ENCODE data around the gene BMERB1.

The BMERB1 gene

DNA sequence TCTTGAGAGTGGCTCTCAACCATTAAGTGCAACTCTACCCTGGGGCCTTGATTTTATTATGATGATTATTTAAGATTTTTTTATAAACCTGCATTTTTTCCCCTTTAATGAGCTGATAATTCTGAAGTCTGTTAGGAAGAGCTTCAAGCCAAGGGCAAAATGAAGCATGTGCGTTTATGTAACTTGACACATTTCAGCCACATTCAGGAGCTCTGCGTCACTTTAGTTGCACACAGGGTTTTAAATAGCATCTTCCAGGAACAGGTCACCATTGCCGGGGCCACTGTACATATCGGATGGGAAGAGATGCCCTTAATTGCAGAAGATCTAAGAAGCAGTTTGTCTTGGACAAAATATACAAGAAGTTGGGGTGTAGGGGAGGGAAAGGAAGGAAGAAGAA is 89.6 kb downstream of the BMERB1 start:
- DNase-seq (ENCODE audit: low spot score), result no peak

DNA sequence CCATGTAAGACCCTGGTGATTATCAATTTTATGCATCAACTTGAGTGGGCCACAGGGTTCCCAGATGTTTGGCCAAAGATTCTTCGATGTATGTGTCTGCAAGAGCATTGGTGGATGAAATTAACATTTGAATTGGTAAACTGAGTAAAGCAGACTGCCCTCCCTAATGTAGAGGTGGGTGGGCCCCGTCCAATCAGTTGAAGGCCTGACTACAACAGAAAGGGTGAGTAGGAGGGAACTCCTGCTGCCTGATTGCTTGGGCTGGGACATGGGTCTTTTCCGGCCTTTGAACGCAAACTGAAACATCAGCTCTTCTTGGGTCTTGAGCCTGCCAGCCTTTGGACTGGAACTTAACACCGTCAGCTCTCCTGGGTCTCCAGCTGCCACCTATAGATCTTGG is 90.6 kb downstream of the BMERB1 start:
- DNase-seq (ENCODE audit: low spot score), result no peak

DNA sequence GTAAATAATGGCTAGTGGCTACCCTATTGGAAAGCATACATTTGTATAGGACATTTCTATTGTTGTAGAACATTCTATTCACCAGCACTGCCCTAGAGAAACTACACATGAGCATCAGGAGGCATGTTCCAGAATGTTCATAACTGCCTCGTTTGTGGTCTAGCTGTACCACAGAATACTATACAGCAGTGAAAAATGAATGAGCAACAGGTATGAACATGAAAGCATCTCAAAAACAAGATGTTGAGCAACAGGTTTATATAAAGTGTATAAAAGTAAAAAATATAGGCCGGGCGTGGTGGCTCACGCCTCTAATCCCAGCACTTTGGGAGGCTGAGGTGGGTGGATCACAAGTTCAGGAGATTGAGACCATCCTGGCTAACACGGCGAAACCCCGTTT is 91.7 kb downstream of the BMERB1 start:
- no peak for DNase-seq (ENCODE audit: low spot score)

DNA sequence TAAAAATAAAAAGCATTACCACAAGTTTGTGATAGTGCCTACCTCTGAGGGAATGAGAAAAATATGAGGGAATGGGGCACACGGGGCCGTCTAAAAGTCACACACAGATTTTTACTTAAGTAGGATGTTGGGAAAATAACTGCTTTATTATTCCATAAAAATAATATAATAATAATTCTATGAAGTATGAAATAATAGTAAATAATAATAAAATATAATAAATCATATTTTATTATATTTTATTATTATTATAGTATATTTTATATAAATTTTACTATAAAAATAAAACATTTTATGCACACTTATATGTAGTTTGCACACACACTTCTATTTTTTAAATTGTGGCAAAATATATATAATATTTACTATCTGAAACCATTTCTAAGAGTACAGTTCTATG is 92.3 kb downstream of the BMERB1 start:
- no peak for DNase-seq (ENCODE audit: low spot score)

DNA sequence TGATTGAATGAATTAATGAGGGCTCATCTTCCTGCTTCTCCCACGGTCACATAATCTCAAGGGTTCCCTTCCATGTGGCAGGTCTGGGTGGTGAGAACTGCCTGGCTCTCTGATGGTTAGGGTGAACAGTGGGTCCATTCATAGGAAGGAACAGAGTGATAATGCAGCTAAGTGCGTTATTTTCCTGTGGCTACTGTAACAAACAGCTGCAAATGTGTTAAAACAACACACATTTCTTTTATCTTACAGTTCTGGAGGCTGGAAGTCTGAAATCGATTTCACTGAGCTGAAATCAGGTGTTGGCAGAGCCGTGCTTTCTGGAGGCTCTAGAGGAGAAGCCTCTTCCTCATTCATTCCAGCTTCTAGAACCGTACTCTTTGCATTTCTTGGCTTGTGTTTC is 95.3 kb downstream of the BMERB1 start:
- no peak for DNase-seq (ENCODE audit: low spot score)

DNA sequence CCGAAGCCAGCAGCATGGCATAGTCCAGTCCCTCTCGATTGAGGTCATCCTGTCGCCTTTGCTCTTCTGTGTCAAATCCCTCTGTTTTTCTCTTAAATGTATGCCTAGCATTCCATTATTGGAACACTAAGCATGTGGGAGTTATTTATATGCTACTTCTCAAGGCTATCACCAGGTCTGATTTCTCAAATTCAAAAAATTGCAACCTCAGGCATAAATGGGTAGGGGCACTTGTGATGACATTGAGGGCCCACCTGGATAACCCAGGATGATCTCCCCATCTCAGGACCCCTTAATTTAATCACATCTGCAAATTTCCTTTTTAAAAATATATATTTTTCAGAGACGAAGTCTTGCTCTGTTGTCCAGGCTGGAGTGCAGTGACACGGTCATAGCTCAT is 95.7 kb downstream of the BMERB1 start:
- DNase-seq (ENCODE audit: low spot score), result no peak

DNA sequence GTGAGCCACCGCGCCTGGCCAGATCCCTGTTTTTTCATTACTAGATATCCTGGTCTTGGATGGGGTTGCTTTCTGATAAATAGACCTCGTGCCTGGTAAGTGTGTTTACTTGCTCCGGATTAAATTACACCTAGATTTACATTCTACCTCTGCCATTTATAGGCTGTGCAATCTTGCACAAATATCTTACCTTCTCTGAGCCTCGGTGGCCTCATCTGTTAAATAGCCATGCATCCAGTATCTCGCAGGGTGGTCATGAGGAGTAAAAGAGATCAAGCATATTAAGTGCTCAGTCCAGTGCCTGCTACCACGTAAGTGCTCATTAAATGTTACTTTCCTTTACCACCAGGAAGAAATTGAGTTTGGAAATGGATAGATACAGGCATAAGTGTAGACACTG is 98.4 kb downstream of the BMERB1 start:
- DNase-seq (ENCODE audit: low spot score), result no peak

DNA sequence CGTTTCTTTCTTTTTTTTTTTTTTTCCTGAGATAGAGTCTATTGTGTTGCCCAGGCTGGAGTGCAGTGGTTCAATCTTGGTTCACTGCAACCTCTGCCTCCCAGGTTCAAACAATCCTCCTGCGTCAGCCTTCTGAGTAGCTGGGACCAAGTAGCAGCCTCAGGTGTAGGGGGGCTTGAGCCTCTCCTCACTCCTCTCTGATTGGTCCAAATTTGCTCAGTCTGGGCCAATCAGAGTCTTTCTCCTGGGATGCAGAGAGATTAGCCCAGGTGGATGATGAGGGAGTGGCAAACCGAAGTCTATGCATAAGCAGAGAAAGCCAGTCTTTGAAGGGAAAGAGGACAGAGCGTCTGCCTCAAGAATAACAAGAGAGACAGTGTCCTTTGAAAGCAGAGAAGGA is 99.0 kb downstream of the BMERB1 start:
- DNase-seq (ENCODE audit: low spot score), result no peak

DNA sequence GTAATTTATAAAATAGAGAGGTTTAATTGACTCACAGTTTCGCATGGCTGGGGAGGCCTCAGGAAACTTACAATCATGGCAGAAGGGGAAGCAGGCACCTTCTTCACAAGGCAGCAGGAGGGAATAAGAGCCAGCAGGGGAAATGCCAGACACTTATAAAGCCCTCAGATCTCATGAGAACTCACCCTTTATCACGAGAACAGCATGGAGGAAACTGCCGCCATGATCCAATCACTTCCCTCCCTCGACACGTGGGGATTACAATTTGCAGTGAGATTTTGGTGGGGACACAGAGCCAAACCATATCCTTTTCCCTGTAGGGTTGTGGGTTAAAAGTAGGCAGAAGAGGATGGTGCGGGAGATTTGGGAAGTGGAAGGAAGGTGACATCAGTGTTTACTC is 101.4 kb downstream of the BMERB1 start:
- DNase-seq (ENCODE audit: low spot score), result no peak

DNA sequence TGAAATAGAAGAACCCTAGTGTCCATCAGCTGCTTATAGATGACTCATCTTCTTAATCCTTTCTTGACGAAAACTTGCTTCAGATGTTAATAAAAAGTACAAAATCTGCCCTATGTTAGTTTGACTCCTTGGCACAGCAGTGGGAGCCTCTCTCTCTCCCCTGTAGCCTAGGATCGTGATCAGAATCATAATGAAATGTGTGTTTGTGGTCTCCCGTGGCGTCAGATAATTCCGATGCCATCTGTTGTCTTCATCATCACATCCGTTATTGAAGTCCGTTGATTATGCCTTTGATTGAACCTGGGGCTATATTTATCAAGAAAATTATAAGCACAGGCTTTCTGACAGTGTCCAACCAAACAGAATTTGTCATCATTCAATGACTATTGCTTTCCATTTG is 102.5 kb downstream of the BMERB1 start:
- DNase-seq (ENCODE audit: low spot score), result no peak

DNA sequence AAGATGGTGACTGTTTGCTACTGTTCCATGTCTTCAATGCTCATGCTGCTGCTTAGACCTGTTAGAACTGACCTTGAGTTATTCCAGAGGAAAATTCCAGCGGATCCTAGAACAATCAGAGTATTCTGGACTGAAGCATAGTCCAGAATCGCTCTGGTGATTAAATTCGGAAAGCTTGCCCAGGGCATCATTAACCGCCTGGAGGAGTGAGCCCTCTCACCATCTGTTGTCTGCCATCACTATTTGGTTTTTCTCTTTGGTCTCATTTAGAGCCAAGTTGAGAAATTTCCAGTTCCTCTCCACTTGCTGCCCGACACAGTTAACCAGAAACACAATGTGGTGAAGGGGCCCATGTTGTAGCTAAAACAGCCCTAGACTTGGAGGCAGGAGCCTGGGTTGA is 104.1 kb downstream of the BMERB1 start:
- no peak for DNase-seq (ENCODE audit: low spot score)

DNA sequence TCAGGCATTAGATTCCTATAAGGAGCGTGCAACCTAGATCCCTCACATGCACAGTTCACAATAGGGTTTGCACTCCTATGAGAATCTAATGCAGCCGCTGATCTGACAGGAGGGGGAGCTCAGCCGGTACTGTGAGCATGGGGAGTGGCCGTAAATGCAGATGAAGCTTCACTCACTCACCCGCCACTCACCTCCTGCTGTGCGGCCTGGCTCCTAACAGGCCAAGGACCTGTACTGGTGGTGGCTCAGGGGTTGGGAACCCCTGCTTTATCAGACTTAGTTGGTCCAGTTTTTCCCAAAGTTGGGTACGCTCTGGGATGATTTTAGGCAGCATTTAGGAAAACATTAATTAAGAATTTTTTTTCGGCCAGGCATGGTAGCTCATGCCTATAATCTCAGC is 104.8 kb downstream of the BMERB1 start:
- no peak for DNase-seq (ENCODE audit: low spot score)

DNA sequence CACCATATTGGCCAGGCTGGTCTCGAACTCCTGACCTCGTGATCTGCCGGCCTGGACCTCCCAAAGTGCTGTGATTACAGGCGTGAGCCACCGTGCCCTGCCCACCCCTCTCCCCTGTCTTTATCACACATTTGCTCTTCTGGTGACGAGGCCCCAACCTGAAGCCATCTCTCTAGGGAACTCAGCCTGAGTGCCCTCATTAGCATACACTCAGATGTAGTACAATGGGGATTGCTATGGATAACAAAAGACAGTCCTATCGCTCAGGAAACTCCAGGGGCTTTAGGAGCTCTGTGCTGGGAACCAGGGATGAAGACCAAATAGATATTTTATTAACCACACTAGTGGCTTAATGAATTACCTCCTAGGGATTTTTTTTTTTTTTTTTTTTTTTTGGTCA is 107.9 kb downstream of the BMERB1 start:
- no peak for DNase-seq (ENCODE audit: low spot score)

DNA sequence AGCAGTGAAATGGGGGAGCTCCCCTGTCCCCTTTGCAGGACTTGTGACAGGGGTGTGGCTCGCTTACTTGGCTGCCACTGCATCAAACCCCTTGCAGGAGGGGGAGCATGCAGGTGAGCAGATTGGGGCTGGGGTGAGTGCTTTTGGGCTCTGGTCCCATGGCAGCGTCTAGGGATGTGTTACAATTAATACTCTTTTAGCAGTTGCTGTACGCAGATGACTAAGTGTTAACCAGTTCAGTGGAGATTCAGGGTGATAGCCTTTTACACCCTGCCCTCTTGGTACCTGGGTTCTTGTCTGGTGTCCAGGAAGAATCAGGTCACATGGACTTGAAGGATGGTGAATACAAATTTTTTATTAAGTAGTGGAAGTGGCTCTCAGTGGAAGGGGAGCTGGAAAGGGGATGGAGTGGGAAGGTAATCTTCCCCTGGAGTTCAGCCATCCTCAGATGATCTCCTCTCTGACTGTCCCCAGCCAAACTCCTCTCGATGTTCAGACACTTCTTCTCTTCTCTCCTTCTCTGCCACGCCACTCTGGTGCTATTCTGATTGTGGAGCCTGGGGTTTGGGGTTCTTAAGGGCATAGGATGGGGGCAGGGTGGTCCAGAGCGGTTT is 108.5 kb downstream of the BMERB1 start:
- no peak for DNase-seq (ENCODE audit: low spot score)

DNA sequence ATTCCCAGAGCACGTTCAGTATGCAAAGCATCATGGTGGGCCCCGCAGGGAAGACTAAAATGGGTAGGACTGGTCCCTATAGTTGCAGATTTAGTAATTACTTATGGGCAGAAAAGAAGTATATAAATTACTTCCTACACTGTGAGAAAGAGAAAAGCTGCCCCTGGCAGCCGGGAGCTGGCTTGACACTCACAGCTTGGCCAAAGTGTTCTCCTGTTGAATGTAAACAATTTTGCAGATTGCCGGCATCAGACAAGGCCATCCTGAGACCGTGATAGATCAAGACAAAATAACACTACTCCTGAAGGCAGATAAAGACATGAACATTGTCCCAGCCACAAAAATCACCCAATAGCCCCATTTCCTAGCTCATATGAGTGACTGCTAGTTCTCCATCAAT is 110.0 kb downstream of the BMERB1 start:
- DNase-seq (ENCODE audit: low spot score), result no peak

DNA sequence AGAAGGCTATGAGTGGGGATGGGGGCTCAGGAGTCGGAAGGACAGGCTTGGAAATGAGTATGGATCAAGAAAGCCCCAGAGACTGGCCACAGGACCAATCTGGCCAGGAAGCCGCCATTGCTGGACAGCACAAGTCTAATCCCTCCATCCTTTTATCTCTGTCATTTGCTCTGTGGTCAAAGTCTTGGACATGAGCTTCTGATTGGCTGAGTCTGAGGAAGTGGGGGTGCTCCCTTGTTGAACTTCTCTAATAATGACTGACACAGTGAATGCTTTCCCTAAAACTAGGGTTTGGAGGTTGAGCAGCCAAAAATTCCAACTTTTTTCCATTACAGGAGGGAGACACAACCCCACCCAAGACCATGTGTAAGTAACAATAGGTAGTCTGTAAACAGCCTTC is 111.2 kb downstream of the BMERB1 start:
- no peak for DNase-seq (ENCODE audit: low spot score)

DNA sequence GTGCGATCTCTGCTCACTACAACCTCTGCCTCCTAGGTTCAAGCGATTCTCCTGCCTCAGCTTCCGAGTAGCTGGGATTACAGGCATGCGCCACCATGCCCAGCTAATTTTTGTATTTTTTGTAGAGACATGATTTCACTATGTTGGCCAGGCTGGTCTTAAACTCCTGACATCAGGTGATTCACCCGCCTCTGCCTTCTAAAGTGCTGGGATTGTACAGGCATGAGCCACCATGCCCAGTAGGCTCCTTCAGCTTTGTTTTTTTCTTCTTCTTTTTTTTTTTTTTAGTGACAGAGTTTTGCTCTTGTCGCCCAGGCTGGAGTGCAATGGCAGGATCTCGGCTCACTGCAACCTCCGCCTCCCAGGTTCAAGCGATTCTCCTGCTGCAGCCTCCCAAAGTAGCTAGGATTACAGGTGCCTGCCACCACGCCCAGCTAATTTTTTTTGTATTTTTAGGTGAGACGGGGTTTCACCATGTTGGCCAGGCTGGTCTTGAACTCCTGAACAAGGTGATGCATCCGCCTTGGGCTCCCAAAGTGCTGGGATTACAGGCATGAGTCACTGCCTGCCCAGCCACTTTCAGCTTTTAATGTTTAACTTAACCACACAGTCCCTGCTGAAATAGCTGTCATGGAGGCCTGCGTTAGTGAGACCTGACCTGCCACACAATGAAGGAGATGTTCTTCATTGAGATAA is 112.8 kb downstream of the BMERB1 start:
- DNase-seq (ENCODE audit: low spot score), result peak; percentile 31

DNA sequence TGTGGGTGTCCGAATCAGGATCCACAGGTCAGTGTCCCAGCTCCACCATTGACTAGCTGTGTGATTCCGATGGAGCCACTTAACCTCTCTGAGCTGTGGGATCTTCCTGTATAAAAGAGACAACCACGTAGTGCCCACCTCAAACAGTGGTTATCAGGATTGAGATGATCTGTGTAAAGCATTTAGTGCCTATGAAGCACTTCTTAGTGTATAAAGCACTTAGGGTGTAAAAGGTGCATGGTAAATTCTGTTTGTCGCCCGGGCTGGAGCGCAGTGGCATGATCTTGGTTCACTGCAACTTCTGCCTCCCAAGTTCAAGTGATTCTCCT is 113.3 kb downstream of the BMERB1 start:
- no peak for DNase-seq (ENCODE audit: low spot score)

DNA sequence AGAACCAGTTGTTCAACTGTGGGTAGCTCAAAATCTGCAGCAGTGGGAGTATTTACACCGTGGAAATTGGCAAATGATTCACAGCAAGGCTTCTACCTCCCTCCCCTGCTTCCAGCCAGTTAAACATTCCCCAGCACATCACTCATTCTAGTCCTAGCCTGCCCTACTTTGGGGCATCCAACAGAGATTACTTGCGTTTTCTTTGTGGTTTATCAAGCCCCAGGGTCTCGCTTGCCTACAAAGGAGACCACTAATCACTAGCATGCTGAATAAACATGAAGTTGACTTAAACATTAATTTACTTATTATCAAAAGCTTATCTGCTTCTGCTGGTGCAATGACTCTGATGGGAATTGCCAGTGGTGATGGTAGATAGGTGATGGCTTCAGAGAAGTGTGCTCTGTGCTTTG is 114.1 kb downstream of the BMERB1 start:
- DNase-seq (ENCODE audit: low spot score), result no peak

DNA sequence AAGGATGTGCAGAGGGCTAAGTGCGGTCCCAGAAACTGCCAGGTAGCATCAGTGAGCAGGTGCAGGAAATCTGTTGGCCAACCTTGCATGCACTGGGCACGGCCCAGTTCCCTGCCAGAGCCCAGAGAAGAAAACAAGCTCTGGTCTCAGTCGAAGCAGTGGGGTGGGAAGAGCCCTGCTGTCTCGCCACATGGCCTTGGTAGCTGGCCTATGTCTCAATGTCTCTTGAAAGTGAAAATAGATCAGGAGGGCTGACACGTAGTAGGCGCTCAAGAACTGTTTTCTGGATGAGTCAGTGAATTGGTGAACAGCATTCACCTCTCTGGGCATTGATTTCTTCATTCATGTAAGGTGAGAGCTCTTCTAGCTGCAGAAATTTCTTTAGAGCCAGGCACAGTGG is 118.1 kb downstream of the BMERB1 start:
- DNase-seq (ENCODE audit: low spot score), result no peak

DNA sequence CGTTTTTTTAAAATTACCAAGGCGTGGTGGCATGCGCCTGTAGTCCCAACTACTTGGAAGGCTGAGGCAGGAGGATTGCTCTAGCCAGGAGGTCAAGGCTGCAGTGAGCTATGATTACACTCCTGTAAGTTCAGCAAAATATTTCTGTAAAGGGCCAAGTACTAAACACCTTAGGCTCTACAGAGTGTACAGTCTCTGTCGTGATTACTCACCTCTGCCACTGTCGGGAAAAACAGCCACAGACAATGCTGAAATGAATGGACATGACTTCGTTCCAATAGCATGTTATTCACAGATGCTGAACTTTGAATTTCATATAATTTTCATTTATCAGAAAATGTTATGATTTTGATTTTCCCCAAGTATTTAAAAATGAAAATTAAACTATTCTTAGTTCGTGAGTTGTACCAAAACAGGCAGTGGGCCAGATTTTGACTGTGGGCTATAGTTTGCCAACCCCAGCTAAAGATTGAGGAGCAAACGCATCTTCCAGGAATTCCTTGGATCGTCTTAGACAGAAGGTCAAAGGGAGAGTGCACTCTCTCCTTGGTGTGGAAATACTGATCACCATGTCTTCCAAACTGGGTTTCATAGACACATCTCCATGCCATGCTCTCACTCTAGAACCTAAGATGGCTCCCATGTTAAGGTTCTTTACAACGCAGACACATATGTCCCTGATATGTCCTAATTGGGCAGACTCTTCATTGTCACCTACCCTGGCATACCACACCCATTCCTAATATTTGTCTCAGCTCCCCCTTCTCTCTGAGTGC is 119.1 kb downstream of the BMERB1 start:
- DNase-seq (ENCODE audit: low spot score), result no peak

DNA sequence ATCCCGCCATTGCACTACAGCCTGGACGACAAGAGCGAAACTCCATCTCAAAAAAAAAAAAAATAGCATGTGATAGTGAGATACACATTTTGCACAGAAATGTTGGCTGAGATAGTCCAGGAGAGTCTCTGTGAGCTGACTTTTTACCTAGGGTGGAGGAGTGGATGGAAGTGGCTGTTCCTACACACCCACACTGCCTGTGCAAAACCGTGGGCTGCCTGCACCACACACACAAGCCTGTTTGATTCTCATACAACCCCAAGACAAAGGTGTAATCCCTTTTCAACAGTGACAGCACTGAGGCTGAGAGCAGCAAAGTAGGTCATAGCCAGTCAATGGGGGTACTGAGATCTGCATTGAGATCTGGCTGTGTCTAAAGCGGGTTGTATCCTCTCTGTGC is 121.7 kb downstream of the BMERB1 start:
- no peak for DNase-seq (ENCODE audit: low spot score)

DNA sequence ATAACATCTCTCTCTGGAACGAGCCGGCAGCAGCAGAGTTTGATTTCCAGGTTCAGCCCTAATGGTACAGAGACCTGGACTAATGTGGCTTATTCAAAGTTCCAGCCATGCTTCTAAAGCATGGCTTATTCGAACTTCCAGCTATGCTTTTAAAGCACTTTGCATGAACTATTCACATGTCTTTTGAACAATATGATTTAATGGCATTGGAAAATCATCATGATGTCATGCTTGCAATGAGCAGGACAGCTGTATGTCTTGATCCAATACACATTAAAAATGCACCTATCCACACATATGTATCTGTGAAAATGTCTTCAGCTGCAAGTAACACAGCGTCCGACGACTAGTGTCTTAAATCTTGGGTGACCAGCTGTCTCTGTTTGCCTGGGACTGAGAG is 122.9 kb downstream of the BMERB1 start:
- DNase-seq (ENCODE audit: low spot score), result no peak

DNA sequence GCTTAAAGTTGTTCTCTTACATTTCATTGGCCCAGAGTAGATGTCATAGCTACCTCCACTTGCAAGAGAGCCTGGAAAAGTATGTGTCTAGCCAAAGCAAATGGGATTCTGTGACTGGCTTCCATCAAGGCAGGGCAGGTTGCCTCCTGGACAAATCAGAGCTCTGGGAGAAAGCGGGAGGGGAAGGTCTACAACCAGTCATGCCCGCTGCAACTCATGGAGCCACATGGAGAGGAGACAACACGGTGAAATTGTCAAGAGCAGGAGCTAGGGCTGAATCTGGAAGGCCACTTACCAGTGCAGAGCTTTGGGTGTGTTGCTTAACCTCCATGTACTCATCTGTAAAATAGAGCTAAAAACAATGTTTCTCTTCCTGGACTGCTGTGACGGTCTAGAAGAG is 124.8 kb downstream of the BMERB1 start:
- no peak for DNase-seq (ENCODE audit: low spot score)
